K562 (cell line): ENCODE results near the gene INKA2. TPM values are rescaled to one million over a fixed set of nuclear protein-coding genes. Genes with fewer than 3 reads are reported as not detected.

Source experiments
- BRD9 ChIP-seq: fragments of 450-650 bp; IDR thresholded peaks from 2 replicates; pipeline ENCODE4 v1.6.1; 2018; ENCODE audit warnings: low read depth; ENCODE audit not compliant: partially characterized antibody
- CREB3L1 ChIP-seq: fragments of 450-650 bp; IDR thresholded peaks from 2 replicates; pipeline ENCODE4 v1.6.1; 2014; ENCODE audit warnings: low read depth, mild to moderate bottlenecking, moderate library complexity, borderline replicate concordance
- CTCF ChIP-seq, 3 experiments: IDR thresholded peaks in 2 of 3; conservative IDR thresholded peaks in 1 of 3; 2 replicates each; pipeline ENCODE4 v1.5.1; 2011 to 2012; ENCODE audit warnings: low read length in 3 of 3, mild to moderate bottlenecking in 3 of 3, control low read depth in 2 of 3, improper control_type of control experiment in 1 of 3, inconsistent platforms in 1 of 3, low read depth in 1 of 3, mixed read lengths in 1 of 3, moderate library complexity in 1 of 3; ENCODE audit not compliant: insufficient read depth in 2 of 3
- E2F4 ChIP-seq: sonication (generic); formaldehyde crosslinking; IDR thresholded peaks from 2 replicates; pipeline ENCODE4 v1.8.0; 2022; ENCODE audit warnings: mild to moderate bottlenecking, low read depth, missing genetic modification reagents
- FOXM1 ChIP-seq, 2 experiments: fragments of 450-650 bp in 1 of 2; sonication (generic) in 1 of 2; formaldehyde crosslinking in 1 of 2; IDR thresholded peaks; 2 replicates each; pipeline versions ENCODE4 v1.6.1 to v1.9.0; 2017 to 2022; ENCODE audit warnings: low read depth in 2 of 2, mild to moderate bottlenecking in 2 of 2, missing genetic modification reagents in 1 of 2, moderate library complexity in 1 of 2
- HDAC3 ChIP-seq: fragments of 450-650 bp; IDR thresholded peaks from 2 replicates; pipeline ENCODE4 v1.6.1; 2018; ENCODE audit warnings: borderline replicate concordance, mild to moderate bottlenecking, moderate library complexity; ENCODE audit not compliant: partially characterized antibody
- HMGXB4 ChIP-seq: sonication (generic); formaldehyde crosslinking; IDR thresholded peaks from 2 replicates; pipeline ENCODE4 v1.8.1; 2023; ENCODE audit warnings: mild to moderate bottlenecking, missing genetic modification reagents
- ILK ChIP-seq: fragments of 450-650 bp; IDR thresholded peaks from 2 replicates; pipeline ENCODE4 v1.6.1; 2016; ENCODE audit warnings: missing genetic modification characterization, low read depth, mild to moderate bottlenecking, missing compliant biosample characterization, moderate library complexity, borderline replicate concordance
- MAX ChIP-seq: sonication (generic); formaldehyde crosslinking; IDR thresholded peaks from 2 replicates; pipeline ENCODE4 v1.9.0; 2022; ENCODE audit warnings: mild to moderate bottlenecking, missing genetic modification reagents
- RB1 ChIP-seq: fragments of 450-650 bp; IDR thresholded peaks from 2 replicates; pipeline ENCODE4 v1.6.1; 2017; ENCODE audit warnings: low read depth, mild to moderate bottlenecking
- RBBP5 ChIP-seq: fragments of 200-600 bp; sonication (generic); IDR thresholded peaks from 2 replicates; pipeline ENCODE4 v1.6.1; 2012; ENCODE audit warnings: borderline replicate concordance, mild to moderate bottlenecking, low read length, control low read depth, inconsistent platforms; ENCODE audit not compliant: insufficient read depth, poor library complexity, severe bottlenecking
- TBL1XR1 ChIP-seq, 2 experiments: IDR thresholded peaks; 2 replicates each; pipeline ENCODE4 v1.6.1; 2012; ENCODE audit warnings: improper control_type of control experiment in 2 of 2, low read length in 2 of 2, mild to moderate bottlenecking in 1 of 2
- TSC22D4 ChIP-seq: fragments of 450-650 bp; IDR thresholded peaks from 2 replicates; pipeline ENCODE4 v1.6.1; 2016; ENCODE audit warnings: missing genetic modification characterization, missing biosample characterization, control low read depth
- WHSC1 ChIP-seq: IDR thresholded peaks from one replicate; pipeline ENCODE4 v1.6.1; 2012; ENCODE audit warnings: low read length, control low read depth, inconsistent platforms
- ZBTB1 ChIP-seq: sonication (generic); formaldehyde crosslinking; IDR thresholded peaks from 2 replicates; pipeline ENCODE4 v1.8.1; 2023; ENCODE audit warnings: missing genetic modification reagents, low read depth, mild to moderate bottlenecking, borderline replicate concordance
- ZNF347 ChIP-seq: fragments of 450-650 bp; formaldehyde crosslinking; IDR thresholded peaks from 2 replicates; pipeline ENCODE4 v1.4.0; 2020; ENCODE audit warnings: low read depth, mild to moderate bottlenecking, moderate library complexity
- ZNF354B ChIP-seq: fragments of 250-450 bp; sonication (Bioruptor Pico); IDR thresholded peaks from 2 replicates; pipeline ENCODE4 v1.4.0; 2020
- ZNF512 ChIP-seq: IDR thresholded peaks from 2 replicates; pipeline ENCODE4 v1.6.1; 2016; ENCODE audit warnings: missing genetic modification characterization, missing compliant biosample characterization
- polyA plus RNA-seq, 8 experiments: library from polyadenylated mRNA; depleted of rRNA in 4 of 8; stranded (reverse) in 5 of 8; unstranded in 3 of 8; fragments of >200 nt; fragmentation: Nextera tagmentation in 2 of 8; fragmentation: Illumina TruSeq in 1 of 8; extraction: Ambion mirVana in 2 of 8; extraction: Trizol in 1 of 8; gene quantifications; 2 replicates each; pipeline versions ENCODE4 v1.2.1 to v1.2.3, GENCODE V29; 2011 to 2014; ENCODE audit warnings: inconsistent platforms in 1 of 8, missing spikeins in 1 of 8
- total RNA-seq, 7 experiments: library from RNA; depleted of rRNA in 6 of 7; stranded (reverse); fragments of >200 nt in 6 of 7; fragmentation: Illumina TruSeq in 2 of 7; extraction: Trizol in 2 of 7; gene quantifications; 2 replicates each; pipeline versions ENCODE4 v1.2.1 to v1.2.3, GENCODE V29; 2011 to 2021; ENCODE audit warnings: low replicate concordance in 1 of 7

The INKA2 gene
- total and polyA plus RNA-seq, 9 of the 15 experiments (the other 6 are each of a cell fraction or from before 2014, with no cell fraction given) = 0.04 to 1.4 (median 0.26) TPM; not detected in 1

GRCh38 chr1:111769517-111770146 lies 30.4 kb upstream of the INKA2 start (continued):
- 0 out of 2 replicates have a peak, but pooled peaks have one; percentile 39 for TF ChIP-seq HMGXB4 (CRISPR knock-in tag)
- no peak for TF ChIP-seq ZNF347 (CRISPR knock-in tag)
- TF ChIP-seq MAX = no peak
- TF ChIP-seq ILK (tag) = no peak
- no peak for TF ChIP-seq E2F4 (CRISPR knock-in tag)
- no peak for TF ChIP-seq RBBP5
- TF ChIP-seq ZBTB1 = no peak
- no peak for TF ChIP-seq ZNF354B (CRISPR knock-in tag)
- peak; percentile 68 to 96 (median 82) for TF ChIP-seq CTCF (IDR thresholded peaks at IDR 0.05 in 2 of 3, conservative IDR thresholded peaks at IDR 0.05 in 1 of 3; ENCODE audit: insufficient read depth in 2 of 3, low read depth in 1 of 3, low read length in 3 of 3)
- TF ChIP-seq WHSC1 = no peak
- no peak for TF ChIP-seq FOXM1 (IDR thresholded peaks at IDR 0.05; ENCODE audit: low read depth)
- TF ChIP-seq FOXM1 (CRISPR knock-in tag; IDR thresholded peaks at IDR 0.05; ENCODE audit: low read depth) = no peak
- TF ChIP-seq CREB3L1 = no peak
- TF ChIP-seq TBL1XR1 (IDR thresholded peaks at IDR 0.05; ENCODE audit: low read length in 2 of 2) = no peak
- no peak for TF ChIP-seq BRD9
- TF ChIP-seq RB1 = 0 out of 2 replicates have a peak, but pooled peaks have one; percentile 19
- peak; percentile 7 for TF ChIP-seq HDAC3
- no peak for TF ChIP-seq ZNF512
- no peak for TF ChIP-seq TSC22D4
